HG03135 (cell line): Measurements from ENCODE around the gene CNTNAP3.
"Not testable (repeated sequence)": the region's sequence is repeated elsewhere in the genome, so short reads cannot be mapped to it uniquely, and the experiment has no call there.

ENCODE experiments used
- ATAC-seq: cut with Tn5 transposase; IDR thresholded peaks from one replicate; pipeline ENCODE4 v1.9.1; 2021; ENCODE audit warnings: mild to moderate bottlenecking, moderate library complexity; ENCODE audit not compliant: unreplicated experiment

Gene CNTNAP3

DNA sequence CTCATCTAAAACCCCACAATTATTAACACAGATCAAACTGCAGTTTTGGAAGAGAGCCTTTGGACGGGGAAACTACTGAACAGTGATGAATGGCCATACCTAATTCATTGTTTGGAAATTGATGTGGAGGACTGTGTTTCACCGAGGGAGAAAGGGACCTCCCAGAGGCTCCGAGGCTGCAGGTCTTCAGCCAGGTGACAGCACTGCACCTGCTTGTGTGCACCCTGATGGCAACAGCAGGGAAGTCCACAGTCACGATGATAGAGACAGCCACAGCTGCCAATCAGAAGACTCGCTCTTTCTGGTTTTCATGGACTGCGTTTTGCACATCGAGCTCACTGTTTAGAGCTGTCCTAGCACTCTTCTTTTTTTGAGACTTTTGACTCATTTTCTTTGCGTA is 214.4 kb downstream of the CNTNAP3 start:
- ATAC-seq: not testable (repeated sequence)

DNA sequence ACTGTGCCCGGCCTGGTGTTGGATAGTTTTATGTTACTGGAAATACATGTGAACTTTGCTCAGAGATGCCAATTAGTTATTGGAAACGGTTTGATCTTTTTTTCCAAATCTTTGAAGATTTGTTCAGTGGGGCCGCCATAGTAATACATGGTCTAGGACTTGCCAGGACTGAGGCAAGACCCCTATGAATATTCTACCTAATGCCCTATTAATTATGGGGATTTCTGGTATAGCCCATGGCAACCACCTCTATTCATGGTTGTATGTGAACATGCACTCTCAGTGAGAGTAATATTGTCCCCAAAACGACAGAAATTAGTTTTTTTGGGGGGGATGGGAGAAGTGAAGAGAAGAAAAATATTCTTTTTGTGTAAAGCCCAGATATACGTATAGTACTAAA is 220.3 kb downstream of the CNTNAP3 start:
- not testable (repeated sequence) for ATAC-seq

DNA sequence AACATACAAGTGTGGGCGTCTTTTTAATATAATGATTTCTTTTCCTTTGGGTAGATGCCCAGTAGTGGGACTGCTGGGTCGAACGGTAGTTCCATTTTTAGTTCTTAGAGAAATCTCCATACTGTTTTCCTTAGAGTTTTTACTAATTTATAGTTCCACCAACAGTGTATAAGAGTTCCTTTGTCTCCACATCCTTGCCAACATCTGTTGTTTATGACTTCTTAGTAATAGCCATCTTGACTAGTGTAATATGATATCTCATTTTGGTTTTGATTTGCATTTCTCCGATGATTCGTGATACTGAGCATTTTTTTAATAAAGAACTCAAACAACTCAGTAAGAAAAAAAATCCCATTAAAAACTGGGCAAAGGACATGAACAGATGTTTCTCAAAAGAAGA is 225.0 kb downstream of the CNTNAP3 start:
- ATAC-seq: not testable (repeated sequence)

DNA sequence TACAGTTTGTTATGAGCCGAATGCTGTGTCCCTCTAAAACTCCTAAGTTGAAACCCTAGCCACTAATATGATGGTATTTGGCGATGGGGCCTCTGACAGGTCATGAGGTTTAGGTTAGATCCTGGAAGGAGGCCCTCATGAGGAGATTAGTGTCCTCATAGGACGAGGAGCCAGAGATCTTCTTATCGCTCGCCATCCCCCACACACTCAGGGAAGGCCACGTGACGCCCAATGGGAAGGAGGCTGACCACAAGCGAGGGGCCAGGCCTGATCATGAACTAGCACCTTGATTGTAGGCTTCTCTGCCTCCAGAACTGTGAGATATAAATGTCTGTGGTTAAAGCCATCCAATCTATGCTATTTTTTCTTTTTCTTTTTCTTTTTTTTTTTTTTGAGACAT is 233.5 kb downstream of the CNTNAP3 start:
- ATAC-seq: not testable (repeated sequence)

DNA sequence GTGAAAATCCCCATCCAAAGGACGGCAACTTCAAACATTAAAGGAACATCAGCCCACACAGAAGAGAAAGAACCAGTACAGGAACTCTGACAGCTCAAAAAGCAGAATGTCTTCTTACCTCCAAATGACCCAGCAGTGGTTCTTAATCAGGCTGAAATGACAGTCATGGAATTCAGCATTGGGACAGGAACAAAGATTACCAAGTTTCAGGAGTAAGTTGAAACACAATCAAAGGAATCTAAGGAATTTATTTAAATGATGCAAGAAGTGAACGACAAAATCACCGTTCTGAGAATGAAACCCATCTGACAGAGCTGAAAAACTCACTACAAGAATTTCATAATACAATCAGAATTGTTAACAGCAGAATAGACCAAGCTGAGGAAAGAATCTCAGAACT is 241.1 kb downstream of the CNTNAP3 start:
- not testable (repeated sequence) for ATAC-seq

DNA sequence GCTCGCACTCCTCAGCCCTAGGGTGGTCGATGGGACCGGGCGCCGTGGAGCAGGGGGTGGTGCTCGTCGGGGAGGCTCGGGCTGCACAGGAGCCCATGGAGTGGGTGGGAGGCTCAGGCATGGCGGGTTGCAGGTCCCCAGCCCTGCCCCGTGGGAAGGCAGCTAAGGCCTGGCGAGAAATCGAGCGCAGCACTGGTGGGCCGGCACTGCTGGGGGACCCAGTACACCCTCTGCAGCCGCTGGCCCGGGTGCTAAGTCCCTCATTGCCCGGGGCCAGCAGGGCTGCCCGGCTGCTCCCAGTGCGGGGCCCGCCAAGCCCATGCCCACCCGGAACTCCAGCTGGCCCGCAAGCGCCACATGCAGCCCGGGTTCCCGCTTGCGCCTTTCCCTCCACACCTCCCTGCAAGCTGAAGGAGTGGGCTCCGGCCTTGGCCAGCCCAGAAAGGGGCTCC is 245.6 kb downstream of the CNTNAP3 start:
- not testable (repeated sequence) for ATAC-seq

DNA sequence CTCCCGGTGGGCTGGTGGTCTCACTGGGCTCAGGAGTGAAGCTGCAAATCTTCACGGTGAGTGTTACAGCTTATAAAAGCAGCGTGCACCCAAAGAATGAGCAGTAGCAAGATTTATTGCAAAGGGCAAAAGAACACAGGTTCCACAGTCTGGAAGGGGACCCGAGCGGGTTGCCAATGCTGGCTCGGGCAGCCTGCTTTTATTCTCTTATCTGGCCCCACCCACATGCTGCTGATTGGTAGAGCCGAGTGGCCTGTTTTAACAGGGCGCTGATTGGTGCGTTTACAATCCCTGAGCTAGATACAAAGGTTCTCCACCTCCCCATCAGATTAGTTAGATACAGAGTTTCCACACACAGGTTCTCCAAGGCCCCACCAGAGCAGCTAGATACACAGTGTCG is 246.2 kb downstream of the CNTNAP3 start:
- not testable (repeated sequence) for ATAC-seq

DNA sequence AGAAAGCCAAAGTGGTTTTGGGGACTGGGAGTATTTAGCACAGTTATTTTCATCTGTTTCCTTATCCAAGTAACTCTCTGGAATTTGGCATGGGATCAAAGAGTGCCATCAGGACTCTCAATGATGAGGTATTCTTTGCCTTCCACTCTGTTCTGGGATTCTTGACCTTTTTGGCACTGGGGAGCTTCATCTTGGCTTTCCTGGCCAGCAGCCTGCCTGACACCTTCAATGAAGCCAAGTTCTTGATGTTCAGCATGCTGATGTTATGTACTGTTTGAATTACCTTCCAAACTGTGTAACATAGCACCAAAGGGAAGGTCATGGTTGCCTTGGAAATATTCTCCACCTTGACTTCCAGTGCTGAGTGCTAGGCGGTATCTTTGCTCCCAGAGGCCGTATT is 248.8 kb downstream of the CNTNAP3 start:
- ATAC-seq: not testable (repeated sequence)

DNA sequence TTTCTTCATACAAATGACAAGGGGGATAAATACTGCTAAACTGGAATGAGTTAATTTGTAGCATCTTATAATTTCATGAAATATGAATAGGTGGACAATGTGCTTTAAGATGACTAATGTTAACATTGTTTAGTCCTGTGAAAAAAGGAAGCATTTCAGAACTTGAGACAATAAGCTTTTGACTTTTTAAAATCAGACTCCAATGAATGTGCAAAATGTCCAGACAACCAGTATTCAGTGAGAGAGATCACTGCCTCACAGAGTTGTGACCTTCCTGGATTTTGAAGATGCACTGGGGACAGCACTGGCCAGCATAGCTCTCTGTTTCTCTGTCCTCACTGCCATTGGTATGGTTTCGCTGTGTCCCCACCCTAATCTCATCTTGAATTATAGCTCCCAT is 249.7 kb downstream of the CNTNAP3 start:
- not testable (repeated sequence) for ATAC-seq

DNA sequence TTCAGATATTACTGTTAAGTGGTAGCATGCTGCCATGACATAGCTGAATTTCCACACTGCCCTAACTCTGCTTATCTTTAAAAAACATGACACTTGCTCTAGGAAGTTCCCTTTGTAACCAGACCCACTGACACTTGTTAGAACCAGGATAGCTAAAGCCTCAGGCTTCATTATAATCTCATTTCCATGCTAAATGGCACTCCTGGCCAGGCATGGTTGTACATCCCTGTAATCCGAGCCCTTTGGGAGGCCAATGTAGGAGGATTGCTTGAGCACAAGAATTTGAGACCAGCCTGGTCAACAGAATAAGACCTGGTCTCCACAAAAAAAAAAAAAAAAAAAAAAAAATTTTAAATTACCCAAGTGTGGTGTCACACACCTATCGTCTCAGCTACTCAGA is 254.1 kb downstream of the CNTNAP3 start:
- ATAC-seq: not testable (repeated sequence)

DNA sequence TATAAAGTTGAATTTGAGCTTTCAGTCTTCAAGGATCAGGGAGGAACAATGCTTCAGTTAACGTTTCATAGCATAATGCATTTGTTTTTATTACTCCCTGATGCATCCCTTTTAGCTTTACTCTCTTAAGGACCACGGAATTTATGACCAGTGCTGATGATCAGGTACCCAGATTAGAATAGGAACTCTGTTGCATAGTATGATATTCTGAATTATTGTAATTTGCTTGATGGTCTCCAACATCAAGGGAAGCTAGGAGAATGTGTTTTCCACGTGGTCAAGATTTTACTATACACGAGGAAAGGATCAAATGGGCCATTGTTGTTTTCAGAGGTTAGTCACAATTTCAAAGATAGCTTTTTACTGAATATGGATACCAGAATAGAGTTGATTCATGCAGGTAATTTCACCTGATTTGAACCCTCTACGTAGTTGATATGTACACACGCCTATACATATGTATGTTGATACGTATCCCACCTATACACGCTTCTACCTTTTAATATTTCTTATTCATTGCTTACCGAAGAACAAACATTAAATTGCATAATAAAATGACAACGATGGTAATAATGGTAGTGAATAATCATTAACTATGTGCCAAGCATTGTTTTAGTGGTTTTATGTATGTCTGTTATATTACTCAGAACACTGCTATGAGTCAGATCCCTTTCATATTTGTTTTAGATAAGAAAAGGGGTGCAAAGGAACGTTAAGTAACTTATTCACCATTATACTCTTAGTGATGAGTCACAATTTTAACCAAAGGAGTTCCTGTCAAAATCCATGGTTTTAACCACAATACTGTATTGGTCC is 257.6 kb downstream of the CNTNAP3 start:
- ATAC-seq: not testable (repeated sequence)

DNA sequence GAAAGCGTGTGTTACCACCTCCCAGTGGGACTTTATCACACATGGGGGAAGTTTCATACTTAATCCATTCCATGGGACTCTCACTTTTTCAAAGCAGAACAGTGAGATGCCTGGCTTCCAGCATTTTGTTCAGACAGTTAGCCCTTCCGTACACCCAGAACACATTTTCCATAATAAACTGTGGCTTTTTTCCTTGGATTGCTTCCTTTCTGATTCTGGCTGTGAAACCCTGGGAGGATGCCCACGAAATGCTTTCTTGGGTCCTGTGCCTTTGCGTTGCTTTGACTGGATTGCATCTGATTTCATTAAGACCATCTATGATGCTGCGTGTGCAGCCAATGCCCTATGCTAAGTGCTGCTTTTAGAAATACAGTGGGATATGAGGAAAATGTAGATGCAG is 259.1 kb downstream of the CNTNAP3 start:
- ATAC-seq: not testable (repeated sequence)

DNA sequence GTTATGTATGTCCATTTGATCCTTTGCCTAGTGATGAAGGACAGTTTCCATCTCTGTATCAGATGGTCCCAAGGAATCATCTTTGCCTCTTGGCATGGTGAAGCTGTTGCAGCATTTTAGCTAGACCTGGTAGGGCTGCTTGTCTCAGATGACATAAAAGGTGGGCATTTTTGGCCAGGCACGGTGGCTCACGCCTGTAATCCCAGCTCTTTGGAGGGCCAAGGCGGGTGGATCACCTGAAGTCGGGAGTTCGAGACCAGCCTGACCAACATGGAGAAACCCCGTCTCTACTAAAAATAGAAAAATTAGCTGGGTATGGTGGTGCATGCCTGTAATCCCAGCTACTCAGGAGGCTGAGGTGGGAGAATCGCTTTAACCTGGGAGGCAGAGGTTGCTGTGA is 259.8 kb downstream of the CNTNAP3 start:
- not testable (repeated sequence) for ATAC-seq

DNA sequence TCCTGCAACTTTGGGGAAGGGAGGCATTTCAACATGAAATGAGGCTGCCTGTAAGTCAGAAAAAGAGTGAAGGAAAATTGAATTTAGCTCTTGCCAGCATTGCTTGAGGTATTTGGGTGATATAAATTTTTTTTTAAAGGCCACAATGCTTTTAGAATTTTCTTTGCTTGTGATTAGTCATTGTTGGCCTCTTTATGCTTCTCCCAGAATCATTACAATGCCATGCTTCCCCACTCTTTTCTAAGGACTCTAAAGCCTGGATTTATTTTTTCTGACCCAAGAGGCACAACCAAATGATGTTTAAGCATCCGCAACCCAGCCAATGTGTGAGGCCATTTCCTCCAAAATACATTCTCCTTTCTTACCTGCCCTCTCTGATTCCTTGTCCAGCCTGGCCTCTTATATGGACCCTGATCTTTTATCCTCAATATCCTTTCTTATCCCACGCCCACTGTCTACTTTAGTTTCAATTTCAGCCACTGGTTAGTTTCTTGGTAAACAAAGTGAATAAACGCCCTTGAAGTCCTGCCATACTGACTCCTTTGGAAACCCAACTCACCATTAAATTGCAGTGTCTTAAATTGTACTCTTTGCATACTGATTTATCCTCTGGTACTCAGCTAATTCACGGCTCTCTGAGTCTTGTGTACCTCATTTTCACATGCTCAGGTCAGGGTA is 261.9 kb downstream of the CNTNAP3 start:
- not testable (repeated sequence) for ATAC-seq
